ENCODE data around the gene PPFIA2. TPM values are rescaled to one million over a fixed set of nuclear protein-coding genes. Genes with fewer than 3 reads are reported as not detected.

Gene PPFIA2
- total and polyA plus RNA-seq, 10 of the 15 experiments (the other 5 are each of a cell fraction or from before 2014, with no cell fraction given), result 0.06 to 0.39 (median 0.18) TPM; not detected in 6

- ChIA-PET RAD21 (ENCODE audit: unreplicated experiment) (no interaction called here), POLR2A (no interaction called here), SMC1A (ENCODE audit: uncharacterized antibody, unreplicated experiment) (no interaction called here), CTCF (no interaction called here)
- Histone ChIP-seq H2AFZ (ENCODE audit: control insufficient read depth, low read depth, low read length) (no peak overlapping the region), H3K4me3 (no peak overlapping the region), H3K9me3 (replicated peaks; ENCODE audit: control insufficient read depth, insufficient read depth, low read length) (no peaks in the 10 kb centered on the region), H3K27me3 (replicated peaks in 1 of 2; ENCODE audit: control insufficient read depth in 2 of 2, insufficient read depth in 2 of 2, low read length in 1 of 2) (no peaks in the 10 kb centered on the region), H3K9ac (ENCODE audit: control insufficient read depth, insufficient read depth, low read length) (no peak overlapping the region), H3K27ac (ENCODE audit: control insufficient read depth, insufficient read depth) (no peak overlapping the region), H4K20me1 (ENCODE audit: control insufficient read depth, insufficient read depth) (no peaks in the 10 kb centered on the region), H3K36me3 (ENCODE audit: control insufficient read depth in 2 of 2, insufficient read depth in 2 of 2, low read length in 1 of 2) (no peaks in the 10 kb centered on the region), H3K4me1 (ENCODE audit: control insufficient read depth, insufficient read depth, low read length) (no peaks in the 10 kb centered on the region), H3K79me2 (ENCODE audit: control insufficient read depth, insufficient read depth, low read length) (no peaks in the 10 kb centered on the region), H3K4me2 (ENCODE audit: control insufficient read depth, insufficient read depth) (no peak overlapping the region)
- WGBS (ENCODE audit: insufficient coverage, insufficient replicate concordance, low lambda C conversion rate, missing lambda C conversion rate), result 8% methylated on average over 2 of the region's 2 CpGs
- ATAC-seq (no peak), DNase-seq (ENCODE audit: low read depth, low spot score) (no peak), FAIRE-seq (no peak)
- in situ Hi-C loops (cut with MboI), result no loop called here
- intact Hi-C loops (cut with micrococcal nuclease; ENCODE audit: unreplicated experiment), result no loop called here
- no TSS peak for BruUV-seq (replicated peaks)
- no peak for TF ChIP-seq CUX1 (IDR thresholded peaks at IDR 0.05; ENCODE audit: insufficient replicate concordance, low read depth, low read length)
- TF ChIP-seq, protein P1, sequence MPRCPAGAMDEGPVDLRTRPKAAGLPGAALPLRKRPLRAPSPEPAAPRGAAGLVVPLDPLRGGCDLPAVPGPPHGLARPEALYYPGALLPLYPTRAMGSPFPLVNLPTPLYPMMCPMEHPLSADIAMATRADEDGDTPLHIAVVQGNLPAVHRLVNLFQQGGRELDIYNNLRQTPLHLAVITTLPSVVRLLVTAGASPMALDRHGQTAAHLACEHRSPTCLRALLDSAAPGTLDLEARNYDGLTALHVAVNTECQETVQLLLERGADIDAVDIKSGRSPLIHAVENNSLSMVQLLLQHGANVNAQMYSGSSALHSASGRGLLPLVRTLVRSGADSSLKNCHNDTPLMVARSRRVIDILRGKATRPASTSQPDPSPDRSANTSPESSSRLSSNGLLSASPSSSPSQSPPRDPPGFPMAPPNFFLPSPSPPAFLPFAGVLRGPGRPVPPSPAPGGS (IDR thresholded peaks at IDR 0.05; ENCODE audit: borderline replicate concordance, insufficient read depth, low read depth, low read length, poor library complexity, severe bottlenecking), result no peak
- no peak for TF ChIP-seq SRF (IDR thresholded peaks at IDR 0.05; ENCODE audit: low read depth in 2 of 2, low read length in 2 of 2)
- TF ChIP-seq CBX3 (IDR thresholded peaks at IDR 0.05; ENCODE audit: borderline replicate concordance, low read depth), result no peak
- TF ChIP-seq SIX5 (IDR thresholded peaks at IDR 0.05; ENCODE audit: low read depth, low read length, severe bottlenecking), result no peak
- no peak for TF ChIP-seq RELA (IDR thresholded peaks at IDR 0.05; ENCODE audit: borderline replicate concordance, partially characterized antibody)
- TF ChIP-seq, protein P2, sequence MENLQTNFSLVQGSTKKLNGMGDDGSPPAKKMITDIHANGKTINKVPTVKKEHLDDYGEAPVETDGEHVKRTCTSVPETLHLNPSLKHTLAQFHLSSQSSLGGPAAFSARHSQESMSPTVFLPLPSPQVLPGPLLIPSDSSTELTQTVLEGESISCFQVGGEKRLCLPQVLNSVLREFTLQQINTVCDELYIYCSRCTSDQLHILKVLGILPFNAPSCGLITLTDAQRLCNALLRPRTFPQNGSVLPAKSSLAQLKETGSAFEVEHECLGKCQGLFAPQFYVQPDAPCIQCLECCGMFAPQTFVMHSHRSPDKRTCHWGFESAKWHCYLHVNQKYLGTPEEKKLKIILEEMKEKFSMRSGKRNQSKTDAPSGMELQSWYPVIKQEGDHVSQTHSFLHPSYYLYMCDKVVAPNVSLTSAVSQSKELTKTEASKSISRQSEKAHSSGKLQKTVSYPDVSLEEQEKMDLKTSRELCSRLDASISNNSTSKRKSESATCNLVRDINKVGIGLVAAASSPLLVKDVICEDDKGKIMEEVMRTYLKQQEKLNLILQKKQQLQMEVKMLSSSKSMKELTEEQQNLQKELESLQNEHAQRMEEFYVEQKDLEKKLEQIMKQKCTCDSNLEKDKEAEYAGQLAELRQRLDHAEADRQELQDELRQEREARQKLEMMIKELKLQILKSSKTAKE (IDR thresholded peaks at IDR 0.05; ENCODE audit: low read depth, poor library complexity, severe bottlenecking), result no peak
- no peak for TF ChIP-seq RAD21 (IDR thresholded peaks at IDR 0.05; ENCODE audit: insufficient read depth, low read depth, low read length)
- no peak for TF ChIP-seq KAT2A (conservative IDR thresholded peaks at IDR 0.05; ENCODE audit: control insufficient read depth, low read depth, low read length)
- TF ChIP-seq STAT3 (IDR thresholded peaks at IDR 0.05; ENCODE audit: low read depth, low read length), result no peak
- TF ChIP-seq, protein P3, sequence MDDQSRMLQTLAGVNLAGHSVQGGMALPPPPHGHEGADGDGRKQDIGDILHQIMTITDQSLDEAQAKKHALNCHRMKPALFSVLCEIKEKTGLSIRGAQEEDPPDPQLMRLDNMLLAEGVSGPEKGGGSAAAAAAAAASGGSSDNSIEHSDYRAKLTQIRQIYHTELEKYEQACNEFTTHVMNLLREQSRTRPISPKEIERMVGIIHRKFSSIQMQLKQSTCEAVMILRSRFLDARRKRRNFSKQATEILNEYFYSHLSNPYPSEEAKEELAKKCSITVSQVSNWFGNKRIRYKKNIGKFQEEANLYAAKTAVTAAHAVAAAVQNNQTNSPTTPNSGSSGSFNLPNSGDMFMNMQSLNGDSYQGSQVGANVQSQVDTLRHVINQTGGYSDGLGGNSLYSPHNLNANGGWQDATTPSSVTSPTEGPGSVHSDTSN (IDR thresholded peaks at IDR 0.05; ENCODE audit: insufficient replicate concordance, low read depth, low read length), result no peak
- no peak for TF ChIP-seq TBL1XR1 (IDR thresholded peaks at IDR 0.05; ENCODE audit: low read depth, low read length)
- TF ChIP-seq NBN (IDR thresholded peaks at IDR 0.05), result no peak
- no peak for TF ChIP-seq BCL11A (IDR thresholded peaks at IDR 0.05; ENCODE audit: low read depth, low read length)
Observed at GRCh38 chr12:81500788-81501187, 258.4 kb downstream of the PPFIA2 start.

Data from GM12878 (cell line).